ENCODE measurements around the gene CADM3.

The CADM3 gene

GRCh38 chr1:159250638-159251216 is 79.3 kb downstream of the CADM3 start:
- no peak for TF ChIP-seq TAF1 (IDR thresholded peaks at IDR 0.05; ENCODE audit: borderline replicate concordance, insufficient read depth, low read length)
- TF ChIP-seq POLR2AphosphoS5 (IDR thresholded peaks at IDR 0.05; ENCODE audit: low read depth, low read length), result no peak
- no peak for TF ChIP-seq SIN3A (IDR thresholded peaks at IDR 0.05; ENCODE audit: borderline replicate concordance, insufficient read depth, low read length)
- TF ChIP-seq FOXP2 (optimal IDR thresholded peaks at IDR 0.05; ENCODE audit: borderline replicate concordance, extremely low read depth, extremely low read length, insufficient read depth), result no peak
- no peak for TF ChIP-seq REST (IDR thresholded peaks at IDR 0.05; ENCODE audit: insufficient read depth in 1 of 2, low read depth in 2 of 2, low read length in 2 of 2)
